Ishikawa (cell line): ENCODE results near the gene TFCP2L1.

Experiments
- CEBPB ChIP-seq: IDR thresholded peaks from 2 replicates; pipeline ENCODE4 v1.6.1; 2012
- CREB1 ChIP-seq: IDR thresholded peaks from 2 replicates; pipeline ENCODE4 v1.6.1; 2012; ENCODE audit warnings: low read depth
- RAD21 ChIP-seq: IDR thresholded peaks from 2 replicates; pipeline ENCODE4 v1.6.1; 2012; ENCODE audit warnings: low read depth
- TAF1 ChIP-seq: IDR thresholded peaks from 2 replicates; pipeline ENCODE4 v1.6.1; 2012; ENCODE audit warnings: low read depth, mild to moderate bottlenecking
- ZBTB7A ChIP-seq: IDR thresholded peaks from 2 replicates; pipeline ENCODE4 v1.6.1; 2012; ENCODE audit warnings: low read depth
- TF ChIP-seq, protein P1 (sequence below): IDR thresholded peaks from 2 replicates; pipeline ENCODE4 v1.6.1; 2012
- TF ChIP-seq, protein P2 (sequence below): IDR thresholded peaks from 2 replicates; pipeline ENCODE4 v1.6.1; 2012; ENCODE audit warnings: low read depth, mild to moderate bottlenecking
- TF ChIP-seq, protein P3 (sequence below): IDR thresholded peaks from 2 replicates; pipeline ENCODE4 v1.6.1; 2012

DNA sequence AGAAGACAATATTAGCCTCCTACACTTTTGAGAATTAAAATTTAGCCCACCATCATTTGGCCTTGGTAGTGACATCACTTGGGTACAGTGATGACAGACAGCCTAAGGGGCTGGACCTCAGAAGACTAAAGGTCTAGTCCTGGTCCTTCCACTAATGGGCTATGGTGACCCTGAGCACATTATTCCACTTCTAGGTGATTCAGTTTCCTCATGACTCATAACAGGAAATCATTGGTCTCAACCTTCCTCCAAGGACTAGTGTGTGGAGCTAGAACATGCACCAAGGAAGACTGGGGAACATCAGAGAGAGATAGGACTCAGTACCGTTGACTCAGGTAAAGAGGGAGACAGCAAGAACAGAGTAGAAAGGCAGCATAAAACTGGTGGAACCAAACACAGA lies 64.0 kb downstream of the TFCP2L1 start:
- no peak for TF ChIP-seq RAD21
- TF ChIP-seq, protein P1, sequence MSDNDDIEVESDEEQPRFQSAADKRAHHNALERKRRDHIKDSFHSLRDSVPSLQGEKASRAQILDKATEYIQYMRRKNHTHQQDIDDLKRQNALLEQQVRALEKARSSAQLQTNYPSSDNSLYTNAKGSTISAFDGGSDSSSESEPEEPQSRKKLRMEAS, result no peak
- no peak for TF ChIP-seq CREB1
- TF ChIP-seq, protein P2, sequence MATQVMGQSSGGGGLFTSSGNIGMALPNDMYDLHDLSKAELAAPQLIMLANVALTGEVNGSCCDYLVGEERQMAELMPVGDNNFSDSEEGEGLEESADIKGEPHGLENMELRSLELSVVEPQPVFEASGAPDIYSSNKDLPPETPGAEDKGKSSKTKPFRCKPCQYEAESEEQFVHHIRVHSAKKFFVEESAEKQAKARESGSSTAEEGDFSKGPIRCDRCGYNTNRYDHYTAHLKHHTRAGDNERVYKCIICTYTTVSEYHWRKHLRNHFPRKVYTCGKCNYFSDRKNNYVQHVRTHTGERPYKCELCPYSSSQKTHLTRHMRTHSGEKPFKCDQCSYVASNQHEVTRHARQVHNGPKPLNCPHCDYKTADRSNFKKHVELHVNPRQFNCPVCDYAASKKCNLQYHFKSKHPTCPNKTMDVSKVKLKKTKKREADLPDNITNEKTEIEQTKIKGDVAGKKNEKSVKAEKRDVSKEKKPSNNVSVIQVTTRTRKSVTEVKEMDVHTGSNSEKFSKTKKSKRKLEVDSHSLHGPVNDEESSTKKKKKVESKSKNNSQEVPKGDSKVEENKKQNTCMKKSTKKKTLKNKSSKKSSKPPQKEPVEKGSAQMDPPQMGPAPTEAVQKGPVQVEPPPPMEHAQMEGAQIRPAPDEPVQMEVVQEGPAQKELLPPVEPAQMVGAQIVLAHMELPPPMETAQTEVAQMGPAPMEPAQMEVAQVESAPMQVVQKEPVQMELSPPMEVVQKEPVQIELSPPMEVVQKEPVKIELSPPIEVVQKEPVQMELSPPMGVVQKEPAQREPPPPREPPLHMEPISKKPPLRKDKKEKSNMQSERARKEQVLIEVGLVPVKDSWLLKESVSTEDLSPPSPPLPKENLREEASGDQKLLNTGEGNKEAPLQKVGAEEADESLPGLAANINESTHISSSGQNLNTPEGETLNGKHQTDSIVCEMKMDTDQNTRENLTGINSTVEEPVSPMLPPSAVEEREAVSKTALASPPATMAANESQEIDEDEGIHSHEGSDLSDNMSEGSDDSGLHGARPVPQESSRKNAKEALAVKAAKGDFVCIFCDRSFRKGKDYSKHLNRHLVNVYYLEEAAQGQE, result no peak
- TF ChIP-seq ZBTB7A, result no peak
- TF ChIP-seq, protein P3, sequence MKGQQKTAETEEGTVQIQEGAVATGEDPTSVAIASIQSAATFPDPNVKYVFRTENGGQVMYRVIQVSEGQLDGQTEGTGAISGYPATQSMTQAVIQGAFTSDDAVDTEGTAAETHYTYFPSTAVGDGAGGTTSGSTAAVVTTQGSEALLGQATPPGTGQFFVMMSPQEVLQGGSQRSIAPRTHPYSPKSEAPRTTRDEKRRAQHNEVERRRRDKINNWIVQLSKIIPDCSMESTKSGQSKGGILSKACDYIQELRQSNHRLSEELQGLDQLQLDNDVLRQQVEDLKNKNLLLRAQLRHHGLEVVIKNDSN, result no peak
- TF ChIP-seq TAF1, result no peak
- no peak for TF ChIP-seq CEBPB
